Vagina (tissue), 2 donors: ENCODE data around the gene TRIM71. TPM values are rescaled to one million over a fixed set of nuclear protein-coding genes. Genes with fewer than 3 reads are reported as not detected.

Experiments
- DNase-seq, 2 donors: peaks; one replicate each; pipeline ENCODE4 v3.0.0-alpha.2; 2017; ENCODE audit errors: extremely low spot score in 2 of 2
- H3K27ac ChIP-seq: fragments of 200-600 bp; sonication (generic); one replicate; pipeline ENCODE4 v1.5.1; 2019
- H3K27me3 ChIP-seq: fragments of 200-600 bp; sonication (generic); one replicate; pipeline ENCODE4 v1.5.1; 2019
- H3K36me3 ChIP-seq, 2 donors: fragments of 200-600 bp; sonication (generic); one replicate each; pipeline ENCODE4 v1.5.1; 2017 to 2019
- H3K4me1 ChIP-seq: fragments of 200-600 bp; sonication (generic); one replicate; pipeline ENCODE4 v1.5.1; 2019
- H3K4me3 ChIP-seq, 2 donors: fragments of 200-600 bp; sonication (generic); 1 replicate in 1 of 2; 2 replicates in 1 of 2; pipeline ENCODE4 v1.5.1; 2016 to 2019
- H3K9me3 ChIP-seq: fragments of 200-600 bp; sonication (generic); one replicate; pipeline ENCODE4 v1.5.1; 2019
- CTCF ChIP-seq, 3 experiments: fragments of 450-650 bp in 2 of 3; fragments of 200-600 bp in 1 of 3; sonication (generic) in 1 of 3; IDR thresholded peaks; one replicate each; pipeline ENCODE4 v1.5.1; 2017 to 2019; ENCODE audit warnings: antibody characterized with exemption in 3 of 3, mild to moderate bottlenecking in 2 of 3, moderate library complexity in 2 of 3
- POLR2A ChIP-seq, 2 donors: fragments of 450-650 bp; IDR thresholded peaks; one replicate each; pipeline ENCODE4 v1.6.1; 2017; ENCODE audit warnings: antibody characterized with exemption in 2 of 2, mild to moderate bottlenecking in 2 of 2, moderate library complexity in 2 of 2
- POLR2AphosphoS5 ChIP-seq, 2 donors: sonication (generic); formaldehyde crosslinking; IDR thresholded peaks; one replicate each; pipeline ENCODE4 v1.9.0; 2017; ENCODE audit warnings: antibody characterized with exemption in 2 of 2, mild to moderate bottlenecking in 2 of 2, low read depth in 1 of 2; ENCODE audit not compliant: insufficient read depth in 1 of 2
- intact Hi-C: fragments of 100-400 bp; cut with DNase I; formaldehyde crosslinking; loops from one replicate; pipeline ENCODE4 v1.15.1; 2023
- total RNA-seq: library from RNA; depleted of rRNA; stranded (reverse); fragments of >200 nt; gene quantifications from one replicate; pipeline ENCODE4 v1.2.3, GENCODE V29; 2016

The TRIM71 gene
- total RNA-seq, 1 donor from 2014 or later: not detected

- Histone ChIP-seq H3K9me3 (no peaks in the 10 kb centered on the region), H3K4me3 (no peak overlapping the region), H3K36me3 (no peaks in the 10 kb centered on the region), H3K4me1 (no peaks in the 10 kb centered on the region), H3K27me3 (no peaks in the 10 kb centered on the region), H3K27ac (no peak overlapping the region)
- TF ChIP-seq POLR2AphosphoS5 (IDR thresholded peaks at IDR 0.05; ENCODE audit: insufficient read depth in 1 of 2, low read depth in 1 of 2): no peak
- no peak for DNase-seq
- intact Hi-C loops: no loop called here
These were observed 34.3 kb downstream of the TRIM71 start for GRCh38 chr3:32852146-32852545.

GRCh38 chr3:32855350-32855953, 37.7 kb downstream of the TRIM71 start:
- H3K9me3 ChIP-seq: no peaks in the 10 kb centered on the region
- no peak for TF ChIP-seq POLR2AphosphoS5 (IDR thresholded peaks at IDR 0.05; ENCODE audit: insufficient read depth in 1 of 2, low read depth in 1 of 2)
- no peak for TF ChIP-seq POLR2A (IDR thresholded peaks at IDR 0.05)
- TF ChIP-seq CTCF (IDR thresholded peaks at IDR 0.05): no peak
- no peaks in the 10 kb centered on the region for H3K36me3 ChIP-seq
- H3K27me3 ChIP-seq: no peaks in the 10 kb centered on the region
- H3K4me1 ChIP-seq: no peaks in the 10 kb centered on the region
- H3K4me3 ChIP-seq: no peak overlapping the region
- H3K27ac ChIP-seq: no peak overlapping the region
- no peak for DNase-seq
- intact Hi-C loops: no loop called here

- DNase-seq: no peak
- TF ChIP-seq POLR2A (IDR thresholded peaks at IDR 0.05) (no peak), POLR2AphosphoS5 (IDR thresholded peaks at IDR 0.05; ENCODE audit: insufficient read depth in 1 of 2, low read depth in 1 of 2) (no peak), CTCF (IDR thresholded peaks at IDR 0.05) (no peak)
- Histone ChIP-seq H3K4me1 (no peaks in the 10 kb centered on the region), H3K4me3 (no peak overlapping the region), H3K9me3 (no peaks in the 10 kb centered on the region), H3K27me3 (no peaks in the 10 kb centered on the region), H3K36me3 (no peaks in the 10 kb centered on the region), H3K27ac (no peak overlapping the region)
- intact Hi-C loops: no loop called here
These were observed 38.6 kb downstream of the TRIM71 start for GRCh38 chr3:32856355-32856889.

GRCh38 chr3:32856901-32857507, 39.2 kb downstream of the TRIM71 start:
- H3K4me3 ChIP-seq: no peak overlapping the region
- intact Hi-C loops: no loop called here
- no peak overlapping the region for H3K27ac ChIP-seq
- no peaks in the 10 kb centered on the region for H3K4me1 ChIP-seq
- no peak for TF ChIP-seq CTCF (IDR thresholded peaks at IDR 0.05)
- no peak for TF ChIP-seq POLR2A (IDR thresholded peaks at IDR 0.05)
- no peak for TF ChIP-seq POLR2AphosphoS5 (IDR thresholded peaks at IDR 0.05; ENCODE audit: insufficient read depth in 1 of 2, low read depth in 1 of 2)
- H3K9me3 ChIP-seq: no peaks in the 10 kb centered on the region
- H3K27me3 ChIP-seq: no peaks in the 10 kb centered on the region
- no peaks in the 10 kb centered on the region for H3K36me3 ChIP-seq
- no peak for DNase-seq

GRCh38 chr3:32857921-32858320, 40.1 kb downstream of the TRIM71 start:
- TF ChIP-seq POLR2A (IDR thresholded peaks at IDR 0.05) (no peak), POLR2AphosphoS5 (IDR thresholded peaks at IDR 0.05; ENCODE audit: insufficient read depth in 1 of 2, low read depth in 1 of 2) (no peak), CTCF (IDR thresholded peaks at IDR 0.05) (no peak)
- no peak overlapping the region for H3K27ac ChIP-seq
- no peaks in the 10 kb centered on the region for H3K9me3 ChIP-seq
- no peaks in the 10 kb centered on the region for H3K4me1 ChIP-seq
- intact Hi-C loops: no loop called here
- no peaks in the 10 kb centered on the region for H3K36me3 ChIP-seq
- no peak for DNase-seq
- H3K4me3 ChIP-seq: no peak overlapping the region
- no peaks in the 10 kb centered on the region for H3K27me3 ChIP-seq
